ENCODE results near the gene ALDH4A1.
A peak's percentile ranks its signal among the peaks of the same experiment; 100 is the strongest.
"Not testable (repeated sequence)": the region's sequence is repeated elsewhere in the genome, so short reads cannot be mapped to it uniquely, and the experiment has no call there.

ALDH4A1 gene

DNA sequence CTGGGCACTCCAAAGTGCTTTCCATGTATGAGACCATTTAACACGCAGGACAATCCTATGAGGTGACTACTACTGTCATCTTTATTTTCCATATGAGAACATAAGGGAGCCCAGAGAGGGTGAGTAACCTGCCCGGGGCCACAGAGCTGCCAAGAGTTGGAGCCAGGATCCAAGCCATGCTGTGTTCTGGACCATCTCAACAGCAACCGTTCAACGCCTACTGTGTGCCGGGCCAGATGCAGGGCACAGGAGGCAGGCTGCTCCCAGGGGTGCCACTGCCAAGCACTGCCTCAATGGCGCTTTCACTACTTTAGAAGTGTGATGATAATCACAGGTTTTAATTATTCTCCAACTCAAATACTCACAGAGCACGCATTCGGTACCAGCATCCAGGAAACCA lies 3.8 kb downstream of the ALDH4A1 start:
- no peak for DNase-seq

DNA sequence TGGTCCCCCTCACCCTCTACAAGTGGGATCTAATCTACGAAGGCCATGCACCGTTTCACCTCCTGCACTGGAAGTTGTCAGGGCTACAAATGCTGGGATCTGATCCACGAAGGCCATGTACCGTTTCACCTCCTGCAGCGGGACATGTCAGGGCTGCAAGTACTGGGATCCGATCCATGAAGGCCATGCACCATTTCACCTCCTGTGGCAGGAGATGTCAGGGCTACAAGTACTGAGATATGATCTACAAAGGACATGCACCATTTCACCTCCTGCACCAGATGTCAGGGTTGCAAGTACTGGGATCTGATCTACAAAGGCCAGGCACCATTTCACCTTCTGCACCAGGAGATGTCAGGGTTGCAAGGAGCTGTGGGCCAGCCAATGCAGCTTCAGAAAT lies 7.0 kb downstream of the ALDH4A1 start:
- no peak for DNase-seq

DNA sequence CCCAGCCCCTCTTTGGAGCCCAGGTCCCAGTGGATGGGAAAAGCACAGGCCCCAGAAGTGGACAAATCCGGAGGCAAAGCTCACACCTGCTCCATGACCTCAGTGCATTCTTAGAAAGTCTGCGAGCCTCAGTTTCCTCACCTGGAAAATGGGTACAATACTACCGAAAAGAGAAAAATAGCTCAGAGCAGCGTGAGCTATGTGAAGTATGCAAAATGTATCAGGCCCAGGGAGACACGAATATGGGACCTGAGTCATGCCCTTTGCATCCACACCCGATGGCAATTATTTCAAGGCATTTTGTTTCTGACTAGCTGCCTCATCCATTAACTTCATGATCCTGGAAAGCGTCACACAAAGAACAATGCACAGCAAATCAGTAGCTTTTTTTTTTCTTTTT lies 9.2 kb downstream of the ALDH4A1 start:
- DNase-seq = no peak

DNA sequence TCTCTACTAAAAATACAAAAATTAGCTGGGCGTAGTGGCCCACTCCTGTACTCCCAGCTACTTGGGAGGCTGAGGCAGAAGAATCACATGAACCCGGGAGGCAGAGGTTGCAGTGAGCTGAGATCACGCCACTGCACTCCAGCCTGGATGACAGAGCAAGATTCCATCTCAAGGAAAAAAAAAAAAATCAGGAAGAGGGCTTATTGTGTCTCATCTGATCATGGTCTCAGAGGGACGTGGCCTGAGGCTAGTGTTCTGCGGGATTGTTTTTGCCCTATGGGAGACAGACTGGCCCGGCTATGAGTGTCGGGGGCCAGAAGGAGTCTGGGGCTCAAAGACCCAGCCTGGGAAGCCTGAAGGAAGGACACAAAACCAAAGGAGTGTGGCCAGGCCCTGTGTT lies 10.5 kb downstream of the ALDH4A1 start:
- not testable (repeated sequence) for DNase-seq

DNA sequence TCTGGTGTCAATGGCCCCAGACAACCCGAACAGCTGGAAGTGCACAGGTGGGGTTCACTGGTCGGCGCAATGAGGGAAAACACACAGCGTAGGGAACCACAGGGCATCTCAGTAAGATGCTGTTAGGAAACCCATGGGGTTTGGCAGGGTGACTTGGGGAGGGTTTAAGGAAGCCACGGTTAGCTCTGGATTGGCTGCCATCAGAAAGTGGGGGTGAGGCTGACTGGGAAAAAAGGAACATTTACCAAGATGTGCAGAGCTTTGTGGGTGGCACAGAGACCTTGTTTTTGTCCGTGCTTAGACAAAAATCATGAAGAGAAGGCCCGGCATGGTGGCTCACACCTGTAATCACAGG lies 11.0 kb downstream of the ALDH4A1 start:
- DNase-seq = no peak

DNA sequence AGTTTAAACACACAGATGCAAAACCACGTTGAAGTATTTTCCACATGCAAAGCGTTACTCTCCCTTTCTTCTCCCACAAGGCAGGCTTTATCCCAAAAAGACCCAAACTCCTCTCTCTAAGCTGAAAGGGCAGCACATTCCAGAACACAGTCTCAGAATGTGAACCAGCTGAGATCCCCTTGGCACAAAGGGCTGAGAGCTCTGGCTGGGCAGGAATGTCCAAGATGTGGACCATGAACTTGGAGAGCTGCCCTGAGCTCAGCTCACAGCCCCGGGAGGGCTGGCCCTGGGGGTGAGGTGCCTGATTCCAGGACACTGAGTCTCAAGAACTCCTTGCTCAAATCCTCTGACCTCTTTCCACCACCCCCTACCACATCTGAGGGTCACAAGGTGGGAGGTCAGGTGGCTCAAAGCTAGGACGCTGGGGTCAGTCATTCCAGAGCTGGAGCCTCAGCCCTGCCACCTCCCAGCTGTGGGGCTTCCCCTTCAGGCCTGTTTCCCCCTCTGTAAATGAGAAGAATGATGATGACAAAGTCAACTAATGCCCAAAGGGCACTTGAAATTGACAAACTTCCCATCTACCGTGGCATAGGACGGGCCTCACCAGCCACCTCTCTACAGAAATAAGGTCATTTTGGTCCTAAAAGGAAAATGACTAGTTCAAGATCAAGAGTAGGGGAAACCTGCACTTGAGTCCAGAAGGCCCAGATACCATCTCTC lies 11.5 kb downstream of the ALDH4A1 start:
- DNase-seq = no peak

DNA sequence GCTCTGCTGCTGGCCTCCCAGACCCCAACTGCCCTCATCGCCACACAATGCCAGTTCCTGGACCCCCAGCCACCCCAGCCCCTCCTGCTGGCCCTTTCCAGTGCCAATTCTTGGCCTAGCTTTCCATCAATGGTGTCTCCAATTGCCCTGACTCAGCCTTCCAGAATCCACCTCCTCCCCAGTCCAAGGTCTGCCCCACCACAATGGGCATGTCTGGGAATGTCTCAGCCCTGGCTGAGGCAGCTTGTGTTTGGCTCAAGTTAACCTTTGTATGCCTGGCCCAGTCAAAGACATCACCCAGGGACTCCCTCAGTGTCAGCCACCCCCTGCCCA lies 16.4 kb downstream of the ALDH4A1 start:
- no peak for DNase-seq

DNA sequence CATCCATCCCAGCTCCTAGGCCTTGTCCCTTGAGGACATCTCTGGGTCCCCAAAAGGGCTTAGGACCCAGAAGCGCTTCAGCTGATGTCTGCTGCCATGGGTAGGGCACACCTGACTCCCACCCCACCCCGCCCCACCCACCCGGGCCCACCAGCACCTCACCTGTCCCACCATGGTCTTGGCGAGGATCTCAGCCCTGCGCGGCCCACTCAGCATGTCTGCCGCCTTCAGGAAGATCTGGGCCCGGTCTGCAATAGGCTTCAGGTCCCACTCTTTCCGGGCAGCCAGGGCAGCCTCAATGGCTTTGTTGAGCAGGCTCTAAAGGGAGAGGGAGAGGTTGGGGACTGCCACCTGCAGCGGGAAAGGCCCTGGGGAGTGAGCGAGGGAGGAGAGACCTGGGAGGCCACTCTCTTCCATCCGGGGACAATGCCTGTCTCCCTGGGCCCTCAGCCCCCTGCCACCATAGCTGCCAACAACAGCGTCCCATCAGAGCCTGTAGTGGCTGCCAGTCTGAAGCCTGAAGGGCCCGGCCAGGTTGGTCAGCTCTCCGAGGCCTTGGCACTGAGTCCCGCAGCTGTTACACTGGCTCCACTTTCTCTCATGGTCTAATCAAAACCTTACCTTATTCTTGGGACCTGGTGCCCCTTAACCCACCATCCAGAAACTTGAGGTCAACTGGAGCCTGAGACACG lies 16.9 kb downstream of the ALDH4A1 start:
- no peak for DNase-seq

DNA sequence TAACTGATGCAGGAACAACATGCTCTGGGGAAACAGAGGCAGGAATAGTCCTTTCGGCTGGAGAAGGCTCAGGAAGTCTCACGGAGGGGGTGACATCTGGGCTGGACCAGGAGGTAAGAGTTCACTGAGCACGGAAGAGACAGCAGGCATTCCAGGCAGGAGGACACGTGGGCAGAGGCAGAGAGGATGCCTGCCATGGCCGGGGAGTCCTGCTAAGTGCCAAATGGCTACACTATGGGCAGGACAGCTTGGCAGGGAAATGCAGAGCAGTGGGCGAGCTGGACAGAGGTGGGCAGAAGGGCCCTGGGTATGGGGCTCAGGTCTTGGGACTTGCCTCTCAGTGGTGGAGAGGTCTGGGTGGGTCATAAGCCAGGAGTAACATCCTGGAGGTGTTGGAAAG lies 17.6 kb downstream of the ALDH4A1 start:
- no peak for DNase-seq

DNA sequence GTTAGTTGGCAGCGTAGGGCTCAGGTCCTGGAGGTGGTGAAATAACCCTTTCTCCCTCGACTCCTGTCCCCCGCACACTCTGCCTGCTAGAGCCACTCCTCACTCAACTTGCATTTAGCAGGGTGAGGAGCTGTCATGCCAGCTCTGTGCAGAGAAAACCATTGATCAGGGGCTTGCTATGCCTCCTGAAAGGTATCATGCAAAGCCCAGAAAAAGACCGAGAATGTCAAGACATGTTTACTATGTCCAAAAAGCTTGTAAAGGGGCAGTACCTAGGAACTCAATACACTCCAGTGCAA lies 18.0 kb downstream of the ALDH4A1 start:
- DNase-seq = no peak

DNA sequence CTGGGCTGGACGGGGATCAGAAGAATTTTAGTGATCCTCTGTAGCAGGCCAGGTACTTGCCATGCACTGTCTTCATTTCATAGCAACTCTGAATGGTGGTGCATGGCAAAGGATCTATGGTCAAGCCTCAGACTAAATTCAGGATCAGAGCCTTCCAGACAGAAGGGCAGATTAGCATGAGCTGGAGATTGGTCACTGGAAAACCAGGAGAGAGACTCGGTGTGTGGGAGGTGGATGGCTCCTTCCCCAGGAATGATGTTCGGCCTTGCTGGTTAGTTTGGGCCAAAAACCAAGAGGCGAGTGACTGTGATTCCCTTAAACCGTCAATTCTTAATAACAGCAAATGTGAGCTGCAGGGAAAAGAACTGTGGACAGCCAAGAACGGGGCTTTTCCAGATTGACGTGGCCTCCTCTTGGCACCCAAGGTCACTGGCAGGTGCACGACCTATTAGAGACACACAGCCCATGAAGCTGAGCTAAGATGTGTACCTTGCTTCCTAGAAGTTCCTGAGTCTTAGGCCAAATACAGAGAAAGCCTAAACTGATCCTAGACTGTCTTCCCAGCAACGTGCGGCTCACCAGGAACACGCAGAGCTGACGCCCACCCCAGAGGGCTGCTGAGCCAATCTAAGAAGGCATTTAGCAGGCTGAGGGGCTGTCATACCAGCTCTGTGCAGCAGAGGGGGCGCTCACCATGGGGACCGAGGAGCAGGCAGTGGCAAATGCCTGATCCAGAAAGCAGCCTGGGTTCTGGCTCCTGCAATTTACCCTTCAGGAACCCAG lies 18.5 kb downstream of the ALDH4A1 start:
- DNase-seq = peak; percentile 33

DNA sequence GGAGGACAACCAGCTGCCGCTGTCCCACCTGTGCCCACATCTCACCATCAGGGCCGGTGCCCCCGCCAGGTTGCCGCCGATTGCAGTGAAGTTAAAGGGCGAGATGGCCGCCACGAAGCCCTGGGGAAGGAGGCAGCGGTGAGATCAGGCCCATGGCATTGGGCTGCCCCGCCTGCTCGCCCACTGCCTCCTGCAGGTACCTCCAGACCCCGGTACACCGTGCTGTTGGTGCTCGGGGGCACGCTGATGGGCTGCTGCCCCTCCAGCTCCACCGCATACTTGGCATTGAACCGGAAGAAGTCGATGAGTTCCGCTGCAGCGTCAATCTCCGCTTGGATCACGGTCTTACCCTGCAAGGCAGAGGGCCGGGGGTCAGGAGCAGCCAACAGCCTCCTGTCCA lies 19.3 kb downstream of the ALDH4A1 start:
- DNase-seq = no peak

DNA sequence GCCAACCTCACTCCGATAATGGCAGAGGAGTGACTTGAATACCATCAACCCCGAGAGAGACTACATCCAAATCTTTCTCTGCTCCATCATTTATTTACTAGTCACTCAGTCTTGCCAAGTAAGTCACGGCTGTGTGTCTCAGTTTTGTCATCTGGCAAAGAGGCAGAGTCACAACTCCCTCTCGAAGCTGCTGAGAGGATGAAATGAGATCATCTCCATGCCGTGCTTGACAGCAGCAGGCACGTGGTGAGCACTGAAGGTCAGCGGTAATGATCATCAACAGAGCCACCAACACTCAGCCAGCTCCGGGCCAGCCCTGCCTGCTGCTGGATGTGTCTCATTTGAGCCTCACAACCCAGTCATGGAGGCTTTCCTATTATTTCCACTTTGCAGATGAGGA lies 19.9 kb downstream of the ALDH4A1 start:
- DNase-seq = no peak

DNA sequence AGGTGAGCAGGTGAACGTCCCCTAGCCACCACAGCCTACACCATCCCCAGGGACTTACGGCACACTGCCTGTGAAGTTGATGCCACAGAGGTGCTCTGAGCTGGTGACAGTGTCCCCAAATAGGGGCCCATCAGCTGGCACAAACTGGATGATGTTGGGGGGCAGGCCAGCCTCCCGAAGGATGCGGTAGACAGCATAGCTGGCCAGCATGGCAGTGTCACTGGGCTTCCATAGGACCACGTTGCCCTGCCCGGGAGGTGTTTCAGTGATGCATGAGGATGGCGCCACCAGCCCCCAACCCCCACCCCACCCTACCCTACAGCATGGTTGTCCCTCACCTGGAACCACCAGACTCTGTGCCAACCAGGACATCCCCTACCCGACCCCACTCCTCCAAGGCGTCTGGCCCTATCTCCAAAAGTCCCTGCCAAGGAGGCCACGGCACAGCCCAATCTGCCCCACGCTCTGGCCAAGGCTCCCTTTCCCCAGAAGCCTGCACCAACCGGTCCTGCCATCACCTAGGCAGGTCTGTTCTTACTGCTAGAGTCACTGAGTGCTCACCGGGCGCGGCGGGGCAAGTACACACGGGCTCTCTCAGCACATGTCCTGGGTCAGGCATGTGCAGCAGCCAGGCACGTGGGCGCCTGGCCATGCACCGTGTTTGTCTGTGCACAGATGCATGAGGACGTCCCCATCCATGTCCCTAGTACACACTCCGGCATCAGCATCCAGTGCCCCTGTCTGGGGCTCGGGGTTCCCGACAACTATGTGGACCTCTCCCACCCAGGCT lies 20.5 kb downstream of the ALDH4A1 start:
- no peak for DNase-seq

DNA sequence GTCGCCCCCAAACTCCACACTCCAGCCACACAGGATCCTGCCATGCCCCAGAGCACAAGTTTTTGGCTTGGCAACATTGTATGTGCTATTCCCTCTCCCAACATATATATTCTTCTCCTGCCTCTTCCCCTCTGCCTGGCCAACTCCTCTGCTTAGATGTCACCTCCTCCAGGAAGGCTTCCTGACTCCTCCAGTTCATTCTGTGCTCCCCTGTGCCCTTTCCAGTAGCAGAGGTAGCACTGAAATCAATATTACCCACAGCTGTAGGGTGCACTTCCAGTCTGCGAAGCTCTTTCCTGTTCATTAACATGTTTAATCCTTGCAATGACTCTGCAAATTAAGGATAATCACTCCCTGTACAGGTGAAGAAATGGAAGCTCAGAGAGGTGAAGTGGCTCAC lies 21.2 kb downstream of the ALDH4A1 start:
- DNase-seq = no peak

DNA sequence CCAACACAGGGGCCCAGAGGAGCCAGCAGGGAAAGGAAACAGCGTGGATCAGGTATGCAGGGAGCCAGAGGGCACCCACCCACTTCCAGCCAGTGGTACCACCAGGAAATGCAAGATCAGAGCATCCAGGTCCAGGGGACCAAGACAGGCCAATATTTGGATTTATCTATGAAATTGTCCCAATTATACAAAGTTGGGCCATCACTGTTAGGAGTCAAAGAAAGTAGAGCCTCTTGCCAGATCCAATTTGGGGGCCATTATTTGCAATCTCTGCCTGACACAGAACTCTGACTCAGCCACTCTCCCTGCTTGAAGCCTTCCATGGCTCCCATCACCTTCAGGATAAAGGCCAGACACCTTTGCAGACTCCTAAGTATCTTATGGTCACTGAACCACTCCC lies 21.8 kb downstream of the ALDH4A1 start:
- no peak for DNase-seq

DNA sequence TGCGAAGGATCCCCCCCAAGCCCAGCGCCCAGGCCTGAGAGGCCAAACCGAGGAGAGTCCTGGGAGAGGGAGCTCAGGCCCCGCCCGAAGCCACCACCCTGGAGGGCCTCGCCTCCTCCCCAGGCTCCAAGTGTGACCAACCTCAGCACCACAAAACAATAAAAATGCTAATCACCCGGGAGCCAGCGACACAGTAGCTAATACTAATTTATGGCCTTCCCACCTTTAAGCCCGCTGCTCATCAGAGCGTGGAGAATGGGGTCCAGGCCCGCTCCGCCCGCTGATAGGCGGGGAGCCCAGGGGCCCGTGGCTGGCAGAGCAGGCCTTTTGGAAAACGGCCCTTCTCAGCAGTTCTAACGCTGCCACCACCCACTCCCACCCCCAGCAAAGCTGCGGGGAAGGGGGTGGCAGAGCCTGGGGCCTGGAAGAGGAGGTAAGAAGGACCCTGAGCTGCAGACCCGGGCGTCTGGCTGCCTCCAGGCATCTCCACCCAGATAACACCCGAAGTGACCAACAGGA lies 22.5 kb downstream of the ALDH4A1 start:
- no peak for DNase-seq

DNA sequence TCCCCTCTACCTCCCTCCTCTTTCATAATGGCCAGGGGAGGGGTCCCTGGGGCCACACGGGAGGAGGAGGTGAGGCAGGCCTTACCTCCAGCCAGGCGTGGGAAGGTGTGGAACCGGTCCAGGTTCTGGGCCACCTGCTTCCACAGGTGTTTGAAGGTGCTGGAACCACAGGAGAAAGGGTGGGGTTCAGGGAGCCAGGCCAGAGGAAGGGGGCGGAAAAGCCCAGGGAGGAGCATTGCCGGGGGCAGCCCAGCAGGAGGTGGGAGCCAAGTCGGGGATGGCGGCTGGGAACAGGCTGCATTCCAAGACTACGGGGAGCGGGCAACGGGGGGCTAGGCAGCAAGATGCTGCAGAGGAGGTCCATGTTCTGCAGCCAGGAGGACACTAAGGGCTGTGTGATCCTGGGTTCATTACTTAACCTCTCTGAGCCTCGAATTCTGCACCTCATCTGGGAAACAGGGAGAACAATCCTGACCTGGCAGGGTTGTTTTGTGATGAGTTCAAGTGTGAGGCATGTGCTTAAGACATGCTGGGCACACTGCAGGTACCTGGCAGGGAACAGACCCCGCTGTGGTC lies 23.1 kb downstream of the ALDH4A1 start:
- DNase-seq = no peak

DNA sequence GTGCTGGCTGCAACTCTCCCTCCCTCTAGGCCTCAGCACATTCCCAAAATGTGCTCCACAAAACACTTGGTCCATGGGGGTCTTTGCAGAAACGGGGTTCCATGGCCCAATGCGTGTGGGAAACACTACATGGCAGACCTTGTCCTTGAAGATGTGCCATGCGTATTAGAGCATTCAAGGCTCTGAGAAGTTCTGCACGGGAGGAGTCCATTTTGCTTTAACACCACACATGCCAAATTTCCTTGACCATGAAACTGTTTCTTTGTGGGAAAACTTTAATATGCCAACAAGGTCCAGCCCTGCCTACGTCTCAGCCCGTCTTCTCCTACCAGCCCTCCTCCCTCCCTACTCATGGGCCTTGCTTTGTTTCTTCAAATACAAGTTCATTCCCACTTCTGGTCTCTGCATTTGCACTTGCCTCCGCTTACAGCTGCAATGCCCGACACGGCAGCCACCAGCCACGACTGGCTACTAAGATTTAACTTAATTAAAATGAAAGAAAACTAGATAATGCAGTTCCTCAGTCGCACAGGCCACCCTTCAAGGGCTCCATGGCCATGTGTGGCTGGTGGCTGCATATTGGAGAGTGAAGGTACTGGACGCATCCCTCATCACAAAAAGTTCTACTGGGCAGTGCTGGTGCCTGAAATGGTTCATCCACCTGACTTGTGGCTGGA lies 23.7 kb downstream of the ALDH4A1 start:
- DNase-seq = no peak

DNA sequence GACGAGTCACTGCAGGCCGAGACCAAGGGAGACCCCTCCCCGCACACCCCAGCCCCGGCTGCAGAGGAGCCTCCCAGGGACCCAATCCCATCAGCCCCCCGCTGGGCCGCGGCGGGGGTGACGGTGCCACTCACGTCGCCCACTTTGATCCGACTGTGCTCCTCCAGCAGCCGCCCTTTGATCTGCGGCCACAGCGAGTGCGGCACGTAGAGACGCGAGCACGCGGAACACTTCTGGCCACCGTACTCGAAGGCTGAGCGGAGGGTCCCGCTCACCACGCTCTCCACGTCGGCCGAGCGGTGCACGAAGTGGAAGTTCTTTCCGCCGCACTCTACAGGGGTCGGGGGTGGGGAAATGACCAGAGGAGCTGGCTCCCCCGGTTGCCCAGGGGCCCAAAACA lies 25.1 kb downstream of the ALDH4A1 start:
- no peak for DNase-seq

DNA sequence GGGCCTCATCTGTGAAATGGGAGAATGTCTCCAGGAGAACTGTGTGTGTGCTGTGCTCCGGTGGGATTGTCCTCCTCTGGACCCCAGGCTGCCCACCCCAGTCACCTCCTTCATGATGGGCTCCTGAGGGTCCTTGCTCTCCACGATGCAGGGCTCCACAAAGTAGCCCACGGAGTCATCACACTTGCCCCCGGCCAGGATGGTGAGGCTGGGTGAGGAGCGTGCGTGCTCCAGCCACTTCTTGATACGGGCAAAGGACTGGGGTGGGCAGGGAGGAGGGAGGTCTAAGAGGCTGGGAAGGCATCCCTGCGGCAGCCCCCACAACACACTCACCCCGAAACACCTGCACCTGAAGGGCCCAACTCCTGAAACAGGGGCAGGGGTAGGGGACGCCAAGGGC lies 26.1 kb downstream of the ALDH4A1 start:
- no peak for DNase-seq

DNA sequence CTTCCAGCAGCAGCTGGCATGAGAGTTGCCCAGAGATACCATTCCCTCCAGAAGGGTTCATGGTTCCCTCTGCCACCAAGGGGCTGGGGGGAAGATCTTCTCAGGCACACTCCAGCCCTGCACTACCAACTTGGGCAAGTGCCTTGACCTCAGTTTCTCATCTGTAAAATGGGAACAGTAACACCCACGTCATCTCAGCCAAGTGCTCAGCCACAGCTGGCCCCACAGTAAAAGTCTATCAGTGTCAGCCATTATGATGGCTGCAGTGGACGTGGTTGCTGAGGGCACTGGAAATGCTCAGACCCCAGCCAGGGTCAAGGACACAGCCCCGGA lies 26.6 kb downstream of the ALDH4A1 start:
- DNase-seq = no peak
